ENCODE data around the gene KCNQ5.

Gene KCNQ5

GRCh38 chr6:72916298-72916697, 294.4 kb downstream of the KCNQ5 start:
- H3K4me2 ChIP-seq = no peak overlapping the region
- H3K27me3 ChIP-seq = no peaks in the 10 kb centered on the region
- peaks cover 0 to 9% (median 0%) of the 10 kb centered on the region in 11 experiments; a peak in 6 of 22 replicates for H4K20me1 ChIP-seq
- no peak overlapping the region for H3K4me3 ChIP-seq
- H3K9me3 ChIP-seq (replicated peaks in 1 of 11) = no peaks in the 10 kb centered on the region
- H3K4me1 ChIP-seq = peaks cover 9 to 19% (median 15%) of the 10 kb centered on the region in 10 experiments
- H3K36me3 ChIP-seq = no peaks in the 10 kb centered on the region
- no peak overlapping the region for H3K27ac ChIP-seq
- no peak for TF ChIP-seq Cebpa-rat (IDR thresholded peaks at IDR 0.05)
- H3K9ac ChIP-seq = no peak overlapping the region

- Histone ChIP-seq H3K4me1 (peaks cover 3 to 13% (median 9%) of the 10 kb centered on the region in 10 experiments), H3K4me3 (no peak overlapping the region), H4K20me1 (peaks cover 0 to 9% (median 0%) of the 10 kb centered on the region in 11 experiments; a peak in 6 of 22 replicates), H3K27me3 (no peaks in the 10 kb centered on the region), H3K9me3 (replicated peaks in 1 of 11) (no peaks in the 10 kb centered on the region), H3K36me3 (no peaks in the 10 kb centered on the region), H3K27ac (no peak overlapping the region), H3K4me2 (no peak overlapping the region), H3K9ac (no peak overlapping the region)
- no peak for TF ChIP-seq Cebpa-rat (IDR thresholded peaks at IDR 0.05)
Measured at GRCh38 chr6:72916906-72917305, 295.0 kb downstream of the KCNQ5 start.

GRCh38 chr6:72922401-72922800, 300.5 kb downstream of the KCNQ5 start:
- H4K20me1 ChIP-seq = peaks cover 0 to 15% (median 0%) of the 10 kb centered on the region in 11 experiments; a peak in 5 of 22 replicates
- no peaks in the 10 kb centered on the region for H3K9me3 ChIP-seq (replicated peaks in 1 of 11)
- H3K9ac ChIP-seq = no peak overlapping the region
- TF ChIP-seq Cebpa-rat (IDR thresholded peaks at IDR 0.05) = no peak
- 0 out of 22 replicates have a peak, but pooled peaks cover 0 to 4% (median 0%) of the 10 kb centered on the region in 11 experiments for H3K36me3 ChIP-seq
- H3K27ac ChIP-seq = no peak overlapping the region
- no peaks in the 10 kb centered on the region for H3K27me3 ChIP-seq
- peaks cover 0 to 7% (median 5%) of the 10 kb centered on the region in 10 experiments; a peak in 8 of 20 replicates for H3K4me1 ChIP-seq
- H3K4me2 ChIP-seq = no peak overlapping the region
- H3K4me3 ChIP-seq = no peak overlapping the region

- H3K9ac ChIP-seq = no peak overlapping the region
- no peaks in the 10 kb centered on the region for H3K27me3 ChIP-seq
- H3K27ac ChIP-seq = no peak overlapping the region
- H3K4me3 ChIP-seq = no peak overlapping the region
- no peaks in the 10 kb centered on the region for H3K9me3 ChIP-seq (replicated peaks in 1 of 11)
- H3K36me3 ChIP-seq = 0 out of 22 replicates have a peak, but pooled peaks cover 0 to 6% (median 0%) of the 10 kb centered on the region in 11 experiments
- no peaks in the 10 kb centered on the region for H3K4me1 ChIP-seq
- no peak for TF ChIP-seq Cebpa-rat (IDR thresholded peaks at IDR 0.05)
- no peak overlapping the region for H3K4me2 ChIP-seq
- peaks cover 0 to 15% (median 0%) of the 10 kb centered on the region in 11 experiments; a peak in 5 of 22 replicates for H4K20me1 ChIP-seq
Measured at GRCh38 chr6:72925136-72925535, 303.3 kb downstream of the KCNQ5 start.

GRCh38 chr6:72930556-72931132, 308.8 kb downstream of the KCNQ5 start:
- H3K9ac ChIP-seq = no peak overlapping the region
- no peak for TF ChIP-seq Cebpa-rat (IDR thresholded peaks at IDR 0.05)
- H3K4me3 ChIP-seq = no peak overlapping the region
- H3K36me3 ChIP-seq = peaks cover 0 to 6% (median 0%) of the 10 kb centered on the region in 11 experiments; a peak in 2 of 22 replicates
- H3K27me3 ChIP-seq = no peaks in the 10 kb centered on the region
- H3K4me2 ChIP-seq = no peak overlapping the region
- H4K20me1 ChIP-seq = peaks cover 0 to 11% (median 0%) of the 10 kb centered on the region in 11 experiments; a peak in 2 of 22 replicates
- no peaks in the 10 kb centered on the region for H3K4me1 ChIP-seq
- no peaks in the 10 kb centered on the region for H3K9me3 ChIP-seq (replicated peaks in 1 of 11)
- H3K27ac ChIP-seq = no peak overlapping the region

- Histone ChIP-seq H3K4me1 (no peaks in the 10 kb centered on the region), H3K9me3 (replicated peaks in 1 of 11) (no peaks in the 10 kb centered on the region), H4K20me1 (peaks cover 0 to 8% (median 0%) of the 10 kb centered on the region in 11 experiments; a peak in 2 of 22 replicates), H3K4me2 (no peak overlapping the region), H3K27me3 (no peaks in the 10 kb centered on the region), H3K36me3 (peaks cover 0 to 6% (median 0%) of the 10 kb centered on the region in 11 experiments; a peak in 2 of 22 replicates), H3K9ac (no peak overlapping the region), H3K27ac (no peak overlapping the region), H3K4me3 (no peak overlapping the region)
- no peak for TF ChIP-seq Cebpa-rat (IDR thresholded peaks at IDR 0.05)
Measured at GRCh38 chr6:72931325-72931887, 309.5 kb downstream of the KCNQ5 start.

- no peaks in the 10 kb centered on the region for H3K9me3 ChIP-seq (replicated peaks in 1 of 11)
- no peaks in the 10 kb centered on the region for H3K27me3 ChIP-seq
- peaks cover 0 to 12% (median 0%) of the 10 kb centered on the region in 11 experiments; a peak in 5 of 22 replicates for H3K36me3 ChIP-seq
- H4K20me1 ChIP-seq = peaks cover 0 to 8% (median 0%) of the 10 kb centered on the region in 11 experiments; a peak in 2 of 22 replicates
- H3K4me2 ChIP-seq = no peak overlapping the region
- 0 out of 20 replicates have a peak, but pooled peaks cover 0 to 7% (median 0%) of the 10 kb centered on the region in 10 experiments for H3K4me1 ChIP-seq
- no peak overlapping the region for H3K9ac ChIP-seq
- H3K27ac ChIP-seq = no peak overlapping the region
- TF ChIP-seq Cebpa-rat (IDR thresholded peaks at IDR 0.05) = no peak
- no peak overlapping the region for H3K4me3 ChIP-seq
Measured at GRCh38 chr6:72933233-72933632, 311.4 kb downstream of the KCNQ5 start.

- Histone ChIP-seq H3K27ac (no peak overlapping the region), H3K4me3 (no peak overlapping the region), H4K20me1 (peaks cover 0 to 8% (median 0%) of the 10 kb centered on the region in 11 experiments; a peak in 2 of 22 replicates), H3K9ac (no peak overlapping the region), H3K4me2 (no peak overlapping the region), H3K36me3 (peaks cover 0 to 8% (median 0%) of the 10 kb centered on the region in 11 experiments; a peak in 4 of 22 replicates), H3K4me1 (0 out of 20 replicates have a peak, but pooled peaks cover 0 to 7% (median 0%) of the 10 kb centered on the region in 10 experiments), H3K9me3 (replicated peaks in 1 of 11) (peaks cover 0 to 9% (median 0%) of the 10 kb centered on the region in 11 experiments; a peak in 2 of 22 replicates), H3K27me3 (no peaks in the 10 kb centered on the region)
- no peak for TF ChIP-seq Cebpa-rat (IDR thresholded peaks at IDR 0.05)
Measured at GRCh38 chr6:72936766-72937559, 315.1 kb downstream of the KCNQ5 start.

- Histone ChIP-seq H3K9ac (no peak overlapping the region), H3K36me3 (peaks cover 0 to 8% (median 0%) of the 10 kb centered on the region in 11 experiments; a peak in 4 of 22 replicates), H3K4me2 (no peak overlapping the region), H3K4me3 (no peak overlapping the region), H3K27ac (no peak overlapping the region), H4K20me1 (peaks cover 0 to 6% (median 0%) of the 10 kb centered on the region in 11 experiments; a peak in 2 of 22 replicates), H3K27me3 (no peaks in the 10 kb centered on the region), H3K9me3 (replicated peaks in 1 of 11) (peaks cover 0 to 9% (median 0%) of the 10 kb centered on the region in 11 experiments; a peak in 2 of 22 replicates), H3K4me1 (0 out of 20 replicates have a peak, but pooled peaks cover 0 to 7% (median 0%) of the 10 kb centered on the region in 10 experiments)
- no peak for TF ChIP-seq Cebpa-rat (IDR thresholded peaks at IDR 0.05)
Measured at GRCh38 chr6:72938104-72938503, 316.2 kb downstream of the KCNQ5 start.
